Stimulated activated naive CD4-positive, alpha-beta T cell treated with Interleukin-2 at 50 U/mL for 16 hours (primary cell): ENCODE data around the gene RASSF3.
"Not testable (repeated sequence)": the region's sequence is repeated elsewhere in the genome, so short reads cannot be mapped to it uniquely, and the experiment has no call there.

Experiments
- DNase-seq: peaks from one replicate; lab custom pipeline; 2025; lab: John Stamatoyannopoulos, UW

Gene RASSF3

DNA sequence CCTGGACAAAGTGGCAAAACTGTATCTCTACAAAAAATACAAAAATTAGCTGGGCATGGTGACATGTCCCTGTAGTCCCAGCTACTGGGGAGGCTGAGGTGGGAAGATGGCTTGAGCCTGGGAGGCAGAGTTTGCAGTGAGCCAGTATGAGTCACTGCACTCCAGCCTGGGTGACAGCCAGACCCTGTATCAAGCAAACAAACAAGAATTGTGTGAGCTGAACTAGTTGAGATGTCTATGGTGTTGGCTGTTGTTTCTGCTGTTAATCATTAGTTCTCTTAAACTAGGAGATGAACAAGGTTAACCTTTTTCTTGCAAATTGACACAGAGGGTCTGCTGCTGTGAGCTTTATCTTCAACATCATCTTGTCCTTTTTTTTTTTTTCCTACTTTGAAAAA is 23.6 kb downstream of the RASSF3 start:
- DNase-seq, result no peak

DNA sequence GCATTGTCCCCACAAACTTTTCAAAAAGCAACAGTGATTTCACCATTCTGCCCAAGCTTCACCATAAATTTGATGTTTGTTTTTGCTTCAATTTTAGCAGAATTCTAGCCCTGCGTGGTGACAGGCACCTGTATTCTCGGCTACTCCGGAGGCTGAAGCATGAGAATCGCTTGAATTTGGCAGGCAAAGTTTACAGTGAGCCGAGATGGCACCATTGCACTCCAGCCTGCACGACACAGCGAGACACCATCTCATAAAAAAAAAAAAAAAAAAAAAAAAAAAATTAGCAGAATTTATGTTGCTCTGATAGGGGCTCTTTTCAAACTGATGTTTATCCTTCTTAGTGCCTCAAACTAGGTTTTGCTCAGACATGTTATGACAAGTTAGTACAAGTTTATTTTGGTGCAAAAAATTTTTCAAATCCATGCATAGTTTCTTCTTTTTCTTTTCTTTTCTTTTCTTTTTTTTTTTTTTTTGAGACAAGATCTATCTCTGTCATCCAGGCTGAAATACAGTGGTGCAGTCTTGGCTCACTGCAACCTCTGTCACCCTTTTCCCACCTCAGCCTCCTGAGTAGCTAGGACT is 24.3 kb downstream of the RASSF3 start:
- DNase-seq, result no peak

DNA sequence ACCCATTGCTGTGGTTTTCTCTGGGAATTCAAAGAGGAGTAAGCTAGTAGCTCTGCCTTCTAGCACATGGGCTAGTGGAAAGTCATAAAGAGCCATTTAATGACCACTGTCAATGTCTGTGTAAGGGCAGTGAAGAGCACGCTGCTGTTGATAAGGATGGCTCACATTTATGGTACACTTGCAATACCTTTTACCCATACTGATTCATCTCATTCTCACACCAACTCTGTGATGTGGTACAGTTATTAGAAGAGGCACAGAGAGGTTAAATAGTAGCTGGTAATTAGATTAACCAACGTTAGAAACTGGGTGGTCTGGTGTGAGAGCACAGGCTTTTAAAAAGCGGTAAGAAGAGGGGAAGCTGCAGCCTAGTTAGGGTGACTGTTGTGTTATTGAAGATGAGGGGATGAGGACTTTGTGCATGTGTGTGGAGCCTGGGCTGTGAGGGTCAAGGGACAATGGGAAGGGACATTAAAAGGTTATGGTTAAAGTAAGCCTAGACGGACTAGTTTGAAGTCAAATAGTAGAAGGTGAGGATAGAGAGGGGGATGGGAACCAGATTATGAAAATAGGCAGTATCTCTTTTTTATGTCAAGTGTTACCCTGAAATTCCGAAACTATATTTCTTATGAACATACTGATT is 25.2 kb downstream of the RASSF3 start:
- no peak for DNase-seq

DNA sequence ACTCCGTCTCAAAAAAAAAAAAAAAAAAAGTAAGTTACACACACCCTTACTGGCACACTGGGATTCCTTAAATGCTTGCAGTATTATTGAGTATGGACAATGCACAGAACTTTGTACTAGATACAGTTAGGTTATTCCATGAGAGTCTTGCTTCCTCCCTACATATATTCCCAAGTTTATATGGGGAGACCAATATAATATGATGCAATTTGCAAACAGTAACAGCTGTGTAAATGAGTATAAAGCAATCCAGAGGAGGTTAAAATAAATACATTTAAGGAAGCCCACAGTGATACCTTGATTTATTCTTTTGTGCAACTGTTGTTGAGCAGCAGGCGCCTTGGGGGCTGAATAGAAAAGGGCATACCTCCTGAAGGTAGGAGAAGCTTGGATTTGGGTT is 26.6 kb downstream of the RASSF3 start:
- DNase-seq, result no peak

DNA sequence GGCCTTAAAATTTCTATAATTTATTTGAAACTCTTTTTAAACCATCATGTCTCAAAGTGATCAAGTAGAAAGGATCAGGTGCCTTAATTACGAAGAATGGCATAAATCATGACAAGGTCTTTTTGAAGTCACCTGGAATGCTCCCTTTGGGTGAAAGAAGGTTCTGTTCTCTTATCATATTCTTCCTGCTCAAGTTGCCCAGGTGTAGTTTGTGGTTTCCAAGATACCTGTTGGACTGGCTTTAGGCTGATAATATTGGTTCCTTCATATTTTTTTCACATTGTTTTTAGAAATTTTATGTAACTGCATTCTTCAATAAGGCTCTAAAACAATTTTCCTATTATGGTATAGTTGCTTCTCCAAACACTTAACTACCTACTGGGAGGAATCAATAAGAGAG is 29.2 kb downstream of the RASSF3 start:
- DNase-seq, result no peak

DNA sequence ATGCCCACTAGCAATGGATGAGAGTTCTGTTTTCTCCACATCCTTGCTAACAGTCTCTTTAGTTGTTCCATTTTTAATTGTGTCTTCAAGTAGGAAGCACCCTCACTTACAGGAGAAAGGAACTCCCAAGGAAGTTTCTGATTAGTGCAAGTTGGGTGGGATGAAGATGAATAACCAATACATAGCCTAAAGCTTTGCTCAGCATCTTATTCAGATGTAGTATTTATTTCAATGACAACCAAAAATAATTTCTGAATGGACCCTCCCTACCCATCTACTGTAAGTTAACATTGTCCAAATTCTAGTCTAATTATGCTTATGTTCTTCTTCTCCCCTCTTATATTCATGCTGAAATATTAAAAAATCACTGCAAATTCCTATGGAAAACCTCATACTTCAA is 36.0 kb downstream of the RASSF3 start:
- DNase-seq, result no peak

DNA sequence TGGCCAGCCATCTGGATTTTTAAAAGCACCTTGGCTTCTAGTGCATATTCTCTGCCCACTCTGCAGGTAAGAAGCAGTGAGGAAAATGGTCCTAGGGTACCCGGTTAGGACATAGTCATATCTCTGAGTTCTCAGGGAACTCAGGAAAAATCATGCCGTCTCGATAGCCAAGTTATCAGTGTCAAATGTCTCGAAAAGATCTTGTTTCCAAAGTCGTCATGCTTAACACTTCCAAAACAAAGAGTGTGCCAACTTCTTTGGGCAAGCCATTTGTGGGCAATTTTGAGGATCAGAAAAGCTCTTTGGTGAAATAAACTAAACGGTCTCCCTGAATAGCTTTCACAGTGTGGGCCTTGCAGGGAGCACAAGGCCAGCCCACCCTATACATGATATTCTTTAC is 39.2 kb downstream of the RASSF3 start:
- no peak for DNase-seq

DNA sequence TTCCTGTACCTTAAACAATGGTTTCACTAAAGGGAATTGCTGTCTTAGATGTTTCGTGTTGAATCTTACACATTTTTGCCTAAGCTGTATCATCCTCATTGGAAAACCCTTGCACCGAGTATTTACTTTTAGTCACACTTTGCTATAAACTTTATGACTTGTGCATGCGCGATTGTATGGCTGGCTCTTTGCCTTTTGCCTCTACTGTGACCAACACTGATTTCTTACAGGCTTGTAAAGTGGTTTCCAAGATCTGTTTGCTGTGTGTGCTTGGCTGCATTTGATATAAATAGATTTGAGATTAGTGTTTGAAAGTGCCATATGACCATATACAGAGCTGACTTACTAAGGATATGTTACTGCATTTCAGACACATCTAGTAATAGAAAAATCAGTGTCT is 40.5 kb downstream of the RASSF3 start:
- no peak for DNase-seq

DNA sequence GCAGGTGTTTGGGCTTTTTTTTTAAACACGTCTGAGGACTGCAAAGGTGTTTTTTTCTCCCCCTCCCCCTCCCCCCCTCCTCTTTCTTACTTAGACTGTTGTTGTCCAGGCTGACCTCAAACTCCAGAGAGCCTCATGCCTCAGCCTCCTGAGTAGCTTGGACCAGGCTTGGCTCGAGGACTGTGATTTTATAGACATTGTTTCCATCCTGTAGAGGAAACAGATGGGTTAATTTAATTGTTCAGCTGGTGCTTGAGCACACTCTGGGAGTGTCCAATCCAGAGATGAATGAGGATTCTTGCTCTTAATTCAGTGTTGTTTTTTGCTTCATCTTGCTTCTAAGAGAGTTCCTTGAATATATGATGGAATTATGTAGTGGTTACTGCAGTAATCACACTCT is 42.1 kb downstream of the RASSF3 start:
- DNase-seq, result no peak

DNA sequence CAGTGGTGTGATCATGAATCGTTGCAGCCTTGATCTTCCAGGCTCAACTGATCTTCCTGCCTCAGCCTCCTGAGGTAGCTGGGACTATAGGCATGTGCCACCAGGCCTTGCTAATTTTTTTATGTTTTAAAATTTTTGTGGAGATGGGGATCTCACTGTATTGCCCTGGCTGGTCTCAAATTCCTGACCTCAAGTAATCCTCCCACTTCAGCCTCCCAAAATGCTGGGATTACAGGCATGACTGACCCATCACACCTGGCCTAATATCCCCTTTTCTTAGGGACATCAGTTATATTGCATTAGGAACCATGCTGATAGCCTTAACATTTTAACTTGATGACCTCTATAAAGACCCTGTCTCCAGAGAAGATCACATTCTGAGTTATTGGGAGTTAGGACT is 42.8 kb downstream of the RASSF3 start:
- no peak for DNase-seq

DNA sequence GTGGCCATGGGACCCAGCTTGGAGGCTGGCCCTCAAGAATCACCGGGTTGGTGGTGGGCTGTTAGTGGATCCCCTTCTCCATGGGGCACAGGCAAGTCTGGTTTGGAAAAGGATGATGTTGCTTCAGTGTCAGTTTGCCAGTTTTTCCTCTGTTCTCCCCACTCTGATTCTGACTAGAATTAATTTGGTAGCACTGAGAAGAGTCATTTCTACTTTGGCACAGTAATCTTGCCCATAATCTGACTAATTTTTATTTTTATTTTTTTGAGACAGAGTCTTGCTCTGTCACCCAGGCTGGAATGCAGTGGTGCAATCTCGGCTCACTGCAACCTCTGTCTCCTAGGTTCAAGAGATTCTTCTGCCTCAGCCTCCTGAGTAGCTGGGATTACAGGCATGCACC is 43.6 kb downstream of the RASSF3 start:
- not testable (repeated sequence) for DNase-seq

DNA sequence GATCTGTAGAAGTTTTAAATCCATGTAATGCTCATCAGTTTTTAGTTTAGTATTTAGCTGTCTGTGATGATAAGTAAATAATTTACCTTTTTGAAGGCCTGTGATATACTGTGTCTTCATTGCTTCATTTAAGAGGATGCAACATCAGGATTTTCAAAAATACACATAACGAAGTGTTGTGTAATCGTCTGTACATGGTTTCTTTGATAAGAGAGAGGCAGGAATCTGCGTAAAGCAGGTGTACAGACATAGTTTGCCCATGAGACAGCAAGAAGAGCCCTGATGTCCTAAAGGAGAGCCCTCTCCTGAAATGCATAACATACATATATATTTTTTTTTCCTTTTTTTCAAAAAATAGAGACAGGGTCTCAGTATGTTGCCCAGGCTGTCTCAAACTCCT is 44.8 kb downstream of the RASSF3 start:
- no peak for DNase-seq

DNA sequence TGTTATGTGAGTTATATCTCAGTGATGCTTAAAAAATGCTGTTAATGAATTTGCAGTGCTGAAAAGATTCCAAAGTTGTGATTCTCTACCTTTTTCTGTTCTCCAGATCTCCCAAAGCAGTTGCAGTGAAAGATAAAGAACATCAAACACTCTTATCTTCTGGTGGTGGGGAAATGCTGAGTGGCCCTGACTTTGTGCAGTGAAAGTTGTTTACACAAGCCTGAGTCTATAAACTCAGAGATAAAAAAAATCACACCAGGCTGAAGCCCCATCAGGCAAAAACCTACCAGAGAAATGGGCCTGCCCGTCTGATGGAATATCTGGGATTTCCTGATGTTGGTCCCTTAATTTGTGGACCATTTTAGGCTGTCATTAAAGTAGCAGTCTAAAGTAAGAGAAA is 46.1 kb downstream of the RASSF3 start:
- no peak for DNase-seq

DNA sequence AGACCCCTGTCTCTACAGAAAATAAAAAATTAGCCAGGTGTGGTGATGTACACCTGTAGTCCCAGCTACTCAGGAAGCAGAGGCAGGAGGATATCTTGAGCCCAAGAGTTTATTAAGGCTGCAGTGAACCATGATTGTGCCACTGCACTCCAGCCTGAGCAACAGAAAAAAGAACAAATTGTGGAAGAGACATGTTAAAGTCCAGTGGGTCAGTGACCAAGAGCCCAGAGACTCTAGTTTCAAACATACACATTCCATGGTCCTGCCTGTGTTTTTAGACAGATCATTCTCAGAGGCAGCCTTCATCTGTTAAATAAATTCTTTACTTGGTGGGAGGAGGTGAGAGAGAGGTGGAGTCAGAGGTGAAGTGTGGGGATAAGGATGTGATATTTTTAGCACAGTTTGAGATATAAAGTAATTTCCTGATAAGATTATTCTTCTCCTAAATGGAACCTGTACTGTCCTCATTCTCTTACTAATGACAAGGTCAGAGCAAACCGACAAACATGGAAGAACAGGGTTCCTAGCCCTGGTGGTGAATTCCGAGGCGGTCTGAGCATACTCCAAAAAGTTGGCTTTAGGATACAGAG is 48.7 kb downstream of the RASSF3 start:
- no peak for DNase-seq

DNA sequence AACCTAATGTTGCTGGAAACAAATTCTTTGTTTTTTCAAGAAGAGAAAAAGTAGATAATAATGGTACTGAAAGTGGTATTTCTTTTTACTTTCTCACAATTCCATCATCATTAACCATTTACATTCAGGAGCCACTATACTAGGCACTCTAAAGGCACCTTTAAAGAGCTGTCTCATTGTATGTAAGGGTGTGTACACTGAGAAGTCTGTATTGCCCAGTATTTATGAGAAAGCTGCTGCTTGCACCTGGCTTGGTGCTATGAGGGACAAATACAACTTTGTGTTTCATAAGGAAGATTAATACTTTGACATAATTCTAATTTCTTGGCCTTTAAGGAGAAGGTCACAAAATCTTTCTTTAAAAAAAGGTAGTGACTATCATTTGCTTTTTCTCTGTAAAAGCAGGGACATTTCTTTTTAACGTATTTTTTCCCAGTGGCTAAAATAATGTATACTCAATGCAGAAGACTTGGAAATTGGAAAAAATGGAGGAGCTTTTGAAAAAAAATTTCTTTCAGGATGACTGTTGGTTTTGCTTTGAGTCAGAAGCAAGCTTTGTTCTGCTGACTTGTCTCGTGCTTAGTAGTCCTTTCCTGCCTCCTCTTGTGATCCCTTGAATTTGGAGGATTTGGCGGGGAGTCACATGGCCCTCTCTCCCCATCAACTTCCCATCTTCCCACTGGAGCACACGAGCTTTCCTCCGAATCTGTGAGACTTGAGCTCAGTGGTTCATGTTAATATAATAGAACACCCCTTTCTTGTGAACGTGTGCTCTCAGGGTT is 50.1 kb downstream of the RASSF3 start:
- DNase-seq, result no peak

DNA sequence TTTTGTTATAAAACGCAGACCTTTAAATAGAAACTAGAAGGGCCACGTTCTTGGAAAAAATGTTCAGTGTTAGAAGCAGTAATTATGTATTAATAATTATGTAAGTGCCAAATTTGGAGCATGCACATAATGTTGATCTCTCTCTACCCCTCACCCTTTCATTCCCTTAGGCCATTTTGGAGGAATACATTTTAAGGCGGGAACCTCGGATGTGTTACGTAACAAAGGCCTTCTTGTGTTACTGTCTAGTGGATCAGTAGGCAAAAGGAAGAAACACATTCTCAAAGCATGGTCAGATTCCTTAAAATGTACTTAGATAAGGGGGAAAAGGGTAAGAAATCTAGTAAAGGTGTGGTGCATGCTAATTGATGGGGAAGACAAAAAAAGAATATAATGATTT is 52.7 kb downstream of the RASSF3 start:
- no peak for DNase-seq

DNA sequence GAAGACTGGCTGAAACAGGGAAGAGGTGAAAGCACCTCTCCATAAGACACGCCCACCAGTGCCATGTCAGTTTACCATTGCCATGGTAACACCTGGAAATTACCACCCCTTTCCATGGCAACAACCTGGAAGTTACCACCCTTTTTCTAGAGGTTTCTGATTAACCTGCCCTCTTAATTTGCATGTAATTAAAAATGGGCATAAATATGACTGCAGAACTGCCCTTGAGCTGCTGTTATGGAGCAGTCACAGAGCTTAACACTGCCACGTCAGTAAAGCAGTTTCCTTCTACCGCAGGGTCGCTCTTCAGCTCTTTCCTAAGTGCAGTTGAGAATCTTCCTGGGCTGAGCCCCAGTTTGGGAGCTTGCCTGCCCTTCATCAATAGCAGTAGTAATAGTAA is 55.2 kb downstream of the RASSF3 start:
- DNase-seq, result peak; percentile 46

DNA sequence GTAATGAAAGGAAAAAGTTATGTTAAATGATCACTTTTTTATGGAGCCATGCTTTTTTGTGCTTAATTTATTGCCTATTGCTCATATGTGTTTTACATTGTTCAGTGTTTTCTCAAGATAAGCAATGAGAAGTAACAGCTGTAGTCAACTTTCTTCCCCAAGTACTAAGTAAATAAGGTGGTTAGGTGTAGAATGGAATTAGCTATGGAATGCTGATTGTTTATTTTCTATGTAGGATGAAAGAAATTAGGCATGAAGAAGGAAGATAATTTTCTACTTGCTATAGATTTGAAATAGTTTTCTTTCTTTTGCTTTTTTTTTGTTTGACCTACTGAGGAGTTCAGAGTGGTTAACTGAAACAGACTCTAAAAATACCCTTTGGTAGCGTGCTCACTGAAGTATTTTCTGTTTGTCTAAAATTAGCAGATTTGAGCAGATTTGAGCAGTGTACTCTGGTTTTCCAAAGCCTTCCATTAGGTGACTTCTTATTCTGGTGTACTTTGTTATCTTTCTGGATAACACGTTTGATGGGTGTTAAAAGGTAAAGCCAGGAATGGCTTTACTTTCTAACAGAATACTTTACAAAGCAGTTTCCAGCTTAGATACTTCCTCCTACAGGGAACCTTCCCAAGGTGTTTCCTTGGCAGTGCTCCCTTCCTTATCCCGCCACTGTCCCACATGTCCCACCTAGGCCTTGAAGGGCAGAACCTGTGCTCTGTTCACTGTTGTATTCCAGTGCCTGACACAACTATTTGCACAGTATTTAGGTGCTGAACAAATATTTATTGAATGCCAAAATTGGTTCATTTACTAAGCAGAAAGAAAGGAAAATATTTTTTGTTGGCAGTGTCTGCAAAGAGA is 56.0 kb downstream of the RASSF3 start:
- no peak for DNase-seq

DNA sequence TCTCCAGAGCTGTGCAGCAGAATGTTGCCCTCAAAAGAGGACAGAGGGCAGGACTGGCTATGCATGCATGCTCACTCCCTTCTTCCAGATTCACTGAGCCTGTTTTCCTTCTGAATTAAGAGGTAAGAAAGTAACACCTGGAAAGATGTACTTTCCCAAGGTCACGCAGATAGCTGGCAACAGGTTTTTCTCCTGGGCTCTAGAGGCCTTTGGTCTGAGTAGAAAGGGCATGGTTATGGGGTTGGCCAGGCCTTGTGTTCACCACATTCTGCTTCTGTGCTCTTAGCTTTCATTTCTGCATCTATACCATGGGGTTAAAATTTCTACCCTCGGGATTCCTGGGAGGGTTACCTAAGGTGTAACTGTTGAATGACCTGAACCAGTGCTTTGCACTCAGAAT is 57.5 kb downstream of the RASSF3 start:
- DNase-seq, result no peak

DNA sequence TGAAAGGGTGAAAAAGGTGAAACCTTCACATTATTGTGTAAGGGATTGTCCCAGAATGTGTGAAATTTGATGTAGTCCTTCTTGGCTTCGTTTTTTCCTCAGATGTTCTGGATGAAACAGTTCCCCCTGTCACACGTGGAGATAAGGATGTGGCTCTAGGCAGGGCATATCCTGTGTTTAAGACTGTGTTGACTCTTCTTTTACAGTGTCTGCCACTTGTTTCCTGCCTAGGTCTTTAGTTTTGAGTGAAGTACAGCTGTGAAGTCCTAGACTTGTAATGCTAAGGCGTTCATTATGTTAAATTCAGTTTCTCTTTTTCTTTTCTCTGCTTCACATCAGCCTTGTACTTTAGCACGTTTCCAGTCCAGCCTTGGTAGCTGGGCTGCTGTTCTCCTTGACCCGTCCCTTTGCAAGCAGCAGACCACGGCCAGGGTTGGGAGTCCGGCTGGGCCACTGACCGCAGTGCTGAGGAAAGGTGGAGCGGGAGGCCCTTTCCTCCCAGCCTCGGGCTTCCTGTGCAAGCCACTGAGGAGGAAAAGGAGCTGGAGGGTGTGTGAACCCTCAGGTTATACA is 59.1 kb downstream of the RASSF3 start:
- DNase-seq, result peak; percentile 24

DNA sequence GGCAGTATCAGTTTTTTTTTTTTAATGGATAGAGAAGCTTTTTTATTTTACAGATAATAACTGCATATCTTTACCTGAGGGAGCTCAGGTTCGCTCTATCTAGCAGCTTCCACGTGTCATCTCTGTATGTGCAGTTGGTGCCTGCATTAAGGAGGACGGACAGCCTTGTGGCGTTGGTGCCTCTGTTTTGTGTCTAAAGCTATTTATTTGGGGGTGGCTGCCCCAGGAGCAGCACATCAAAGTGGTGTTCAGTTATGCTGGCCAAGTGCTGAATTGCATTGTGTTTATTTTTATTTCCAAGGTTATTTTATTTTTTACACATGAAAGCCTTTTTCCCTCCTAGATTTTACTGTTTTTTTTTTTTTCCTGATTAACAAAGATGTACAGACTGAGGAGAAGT is 59.7 kb downstream of the RASSF3 start:
- DNase-seq, result no peak
